HG02852 (cell line): ENCODE results near the gene CRABP2.

Source experiments
- ATAC-seq: cut with Tn5 transposase; IDR thresholded peaks from one replicate; pipeline ENCODE4 v1.9.1; 2021; ENCODE audit warnings: mild to moderate bottlenecking, moderate library complexity; ENCODE audit not compliant: unreplicated experiment

Gene CRABP2

DNA sequence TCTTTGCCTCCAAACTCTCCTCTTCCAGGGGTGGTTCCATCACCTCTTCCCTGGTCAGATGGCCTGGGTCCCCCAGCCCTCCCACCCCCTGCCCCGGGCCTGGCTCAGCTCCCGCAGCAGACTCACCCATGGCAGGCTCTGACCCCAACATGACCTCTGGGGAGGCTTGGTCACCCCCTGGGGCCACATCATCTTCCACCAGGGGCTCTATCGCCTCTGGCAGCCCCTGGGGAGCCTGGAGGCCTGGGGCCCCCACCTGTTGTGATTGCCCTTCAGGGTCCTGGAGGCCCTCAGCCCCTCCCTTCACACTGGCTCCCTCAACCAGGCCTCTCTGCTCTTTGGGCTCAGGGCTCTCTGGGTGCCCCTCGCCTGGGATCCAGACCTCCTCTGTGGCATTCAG lies 34.6 kb downstream of the CRABP2 start:
- ATAC-seq = no peak

- ATAC-seq = no peak
Measured at GRCh38 chr1:156670359-156670758, 35.0 kb downstream of the CRABP2 start.

GRCh38 chr1:156669794-156670193 lies 35.6 kb downstream of the CRABP2 start:
- ATAC-seq = no peak

- no peak for ATAC-seq
Measured at GRCh38 chr1:156668801-156669637, 36.4 kb downstream of the CRABP2 start.

DNA sequence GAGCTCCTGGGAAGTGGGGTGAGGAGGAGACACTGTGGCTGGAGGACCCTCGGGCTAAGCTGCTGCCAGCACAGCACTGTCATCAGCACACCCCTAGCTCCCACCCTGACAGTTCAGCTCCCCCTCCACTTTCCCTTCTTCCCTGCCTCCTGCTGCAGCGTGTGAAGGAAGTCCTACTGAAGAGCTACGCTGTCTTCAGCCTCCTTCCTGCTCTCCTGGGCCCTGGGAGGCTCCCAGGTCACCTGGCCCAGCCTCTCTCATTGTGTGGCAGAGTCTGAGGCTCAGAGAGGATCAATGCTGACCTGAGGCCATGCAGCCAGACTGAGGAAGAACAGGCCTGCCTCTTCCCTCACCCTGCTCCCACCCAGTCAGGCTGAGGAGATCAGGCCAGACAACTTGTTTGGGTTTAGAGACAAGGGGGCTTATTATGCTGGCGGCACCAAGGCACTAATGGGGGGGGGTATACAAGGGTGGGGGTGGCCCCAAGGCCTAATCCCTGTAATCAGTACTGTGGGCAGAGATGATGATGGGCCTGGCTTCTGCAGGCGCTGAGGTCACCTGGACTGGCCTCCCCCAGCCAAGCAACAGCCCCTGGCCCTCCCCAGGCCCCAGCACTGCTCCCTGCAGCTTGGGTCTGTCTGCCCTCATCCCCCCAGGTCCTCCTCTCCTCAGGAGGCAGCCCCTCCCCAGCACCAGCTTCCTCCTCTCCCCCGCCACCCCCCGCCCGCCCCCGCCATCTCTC lies 37.2 kb downstream of the CRABP2 start:
- no peak for ATAC-seq

GRCh38 chr1:156667610-156667967 lies 37.8 kb downstream of the CRABP2 start:
- no peak for ATAC-seq

- ATAC-seq = no peak
Measured at GRCh38 chr1:156666862-156667609, 38.3 kb downstream of the CRABP2 start.

- ATAC-seq = no peak
Measured at GRCh38 chr1:156665539-156665938, 39.8 kb downstream of the CRABP2 start.

DNA sequence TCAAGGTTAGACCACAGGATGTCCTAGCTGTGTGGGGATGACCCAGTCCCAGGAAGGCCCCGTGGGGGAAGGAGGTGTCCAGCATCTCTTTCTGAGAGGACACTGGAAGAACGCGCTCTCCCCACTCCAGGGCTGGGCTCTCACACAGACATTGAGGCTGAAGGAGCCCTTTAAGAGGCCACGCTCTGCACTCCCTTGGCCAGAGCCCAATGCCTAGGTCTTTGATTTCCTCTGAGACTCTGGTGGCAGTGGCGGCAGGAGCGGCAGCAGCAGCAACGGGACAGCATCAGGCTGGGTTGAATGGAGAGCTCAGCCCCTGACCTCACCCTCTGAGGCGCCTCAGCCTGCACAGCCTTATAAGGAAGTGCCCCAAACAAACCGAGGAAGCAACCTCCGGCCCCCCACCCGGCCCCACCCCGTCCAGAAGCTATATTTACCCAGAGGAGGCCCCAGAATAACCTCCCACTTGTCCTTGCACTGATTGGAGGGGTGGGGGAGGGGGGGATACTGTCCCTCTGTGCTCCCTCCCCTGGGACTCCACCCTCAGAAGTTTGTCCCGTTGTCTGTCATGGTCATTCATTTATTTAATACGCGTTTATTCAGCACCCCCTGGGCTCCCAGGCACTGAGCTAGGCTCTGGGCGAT lies 40.5 kb downstream of the CRABP2 start:
- ATAC-seq = no peak

DNA sequence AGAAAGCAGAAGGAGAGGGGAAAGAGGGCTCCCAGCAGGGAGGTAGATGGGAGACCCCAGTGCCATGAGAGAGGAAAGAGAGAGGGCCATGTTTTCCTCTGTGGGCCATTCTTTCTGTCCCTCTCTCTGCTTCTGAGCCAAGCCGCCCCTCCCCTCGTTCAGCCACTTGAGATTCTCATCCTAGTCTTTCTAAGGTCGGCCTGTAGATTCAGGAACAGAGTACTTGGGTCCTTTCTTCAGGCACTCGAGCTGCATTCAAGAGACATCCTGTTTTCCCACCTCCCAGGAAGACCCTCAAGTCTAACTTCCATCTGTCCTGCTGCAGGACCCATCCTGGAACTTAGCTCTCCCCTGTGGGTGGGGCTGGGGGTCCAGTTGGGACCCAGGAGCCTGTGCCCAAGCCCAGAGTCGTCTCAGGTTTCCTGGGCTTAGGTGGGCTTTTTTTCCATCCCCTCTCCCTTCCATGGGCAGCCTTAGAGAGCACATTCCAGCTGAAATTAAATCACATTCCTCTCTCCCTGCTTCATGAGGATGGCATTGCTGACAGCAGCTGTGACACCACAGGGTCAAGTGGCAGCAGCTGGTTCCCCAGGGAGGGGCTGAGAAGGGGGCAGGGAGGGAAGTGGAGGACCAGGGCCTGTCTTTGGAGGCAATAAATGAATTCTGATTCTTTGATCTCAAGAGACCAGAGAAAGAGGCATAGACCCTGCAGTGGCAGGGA lies 41.2 kb downstream of the CRABP2 start:
- ATAC-seq = no peak

DNA sequence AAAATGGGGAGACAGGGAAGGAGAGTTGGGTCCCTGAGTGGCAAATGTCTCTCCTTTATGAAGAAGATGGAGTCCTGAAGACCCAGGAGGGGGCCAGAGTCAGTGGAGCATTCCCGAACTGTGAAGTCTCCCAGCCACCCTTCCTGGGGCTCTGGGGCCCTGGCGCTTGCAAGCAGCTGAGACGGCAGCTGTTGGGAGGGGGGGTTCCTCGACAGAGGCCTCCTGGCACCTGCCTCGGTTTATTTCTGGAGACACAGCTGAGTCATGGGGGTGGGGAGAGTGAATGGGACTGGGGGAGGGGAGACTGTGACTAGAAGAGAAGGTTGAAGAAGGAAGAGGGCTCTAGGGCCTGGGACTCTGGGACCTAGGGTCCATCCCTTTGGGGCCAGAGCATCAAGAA lies 42.2 kb downstream of the CRABP2 start:
- no peak for ATAC-seq

GRCh38 chr1:156662800-156663055 lies 42.7 kb downstream of the CRABP2 start:
- no peak for ATAC-seq

GRCh38 chr1:156662005-156662799 lies 43.2 kb downstream of the CRABP2 start:
- ATAC-seq = no peak

DNA sequence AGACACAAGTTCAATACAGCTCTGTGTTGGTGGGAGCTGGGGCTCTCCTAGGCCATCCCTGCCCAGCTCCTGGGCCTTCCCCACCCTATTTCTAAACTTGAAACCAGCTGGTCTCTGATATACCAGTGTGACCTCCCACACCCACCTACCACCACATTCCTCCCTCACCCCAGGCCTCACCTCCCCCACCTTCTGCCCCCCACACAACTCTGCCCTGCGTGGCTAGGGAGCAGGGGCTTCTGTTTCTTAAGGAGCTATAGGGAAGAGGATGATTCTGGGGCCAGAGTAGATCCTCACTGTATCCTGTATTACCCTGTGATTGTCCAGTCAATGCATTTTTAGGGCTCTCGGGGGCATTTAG lies 44.7 kb downstream of the CRABP2 start:
- no peak for ATAC-seq

DNA sequence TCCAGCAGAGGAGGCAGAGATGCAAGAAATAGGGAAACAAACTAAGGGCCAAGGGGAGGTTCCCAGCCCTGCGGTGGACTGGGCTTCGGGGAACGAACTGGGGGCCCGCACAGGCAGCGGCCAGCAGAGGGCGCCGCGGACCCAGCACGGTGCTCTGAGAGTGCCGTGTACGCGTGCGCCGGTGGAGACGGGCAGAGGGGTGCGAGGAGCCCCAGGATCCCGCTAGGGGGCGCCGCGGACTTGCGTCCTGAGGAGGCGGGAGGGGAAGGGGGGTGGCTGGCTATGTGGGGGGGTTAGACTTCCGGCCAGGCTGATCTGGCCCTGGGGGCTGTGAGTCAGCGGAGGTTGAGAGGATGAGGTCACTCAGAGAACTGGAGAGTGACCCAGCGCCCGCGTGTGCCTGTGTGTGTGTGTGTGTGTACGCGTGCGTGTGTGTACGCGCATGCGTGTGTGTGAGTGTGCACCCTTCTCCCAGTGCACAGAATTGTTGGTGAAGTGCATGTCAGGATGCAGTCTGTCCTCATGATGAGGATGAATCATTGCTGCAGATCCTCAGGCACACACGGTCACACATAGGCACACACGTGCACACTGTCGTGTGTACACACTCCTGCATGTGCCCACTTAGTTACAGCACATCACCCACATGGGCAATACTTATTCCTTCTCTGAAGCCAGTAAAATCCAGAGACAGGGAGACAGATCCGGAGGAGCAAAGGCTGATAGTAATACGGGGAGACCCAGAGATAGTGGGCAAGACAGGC lies 45.2 kb downstream of the CRABP2 start:
- no peak for ATAC-seq

- no peak for ATAC-seq
Measured at GRCh38 chr1:156659661-156659987, 45.8 kb downstream of the CRABP2 start.

DNA sequence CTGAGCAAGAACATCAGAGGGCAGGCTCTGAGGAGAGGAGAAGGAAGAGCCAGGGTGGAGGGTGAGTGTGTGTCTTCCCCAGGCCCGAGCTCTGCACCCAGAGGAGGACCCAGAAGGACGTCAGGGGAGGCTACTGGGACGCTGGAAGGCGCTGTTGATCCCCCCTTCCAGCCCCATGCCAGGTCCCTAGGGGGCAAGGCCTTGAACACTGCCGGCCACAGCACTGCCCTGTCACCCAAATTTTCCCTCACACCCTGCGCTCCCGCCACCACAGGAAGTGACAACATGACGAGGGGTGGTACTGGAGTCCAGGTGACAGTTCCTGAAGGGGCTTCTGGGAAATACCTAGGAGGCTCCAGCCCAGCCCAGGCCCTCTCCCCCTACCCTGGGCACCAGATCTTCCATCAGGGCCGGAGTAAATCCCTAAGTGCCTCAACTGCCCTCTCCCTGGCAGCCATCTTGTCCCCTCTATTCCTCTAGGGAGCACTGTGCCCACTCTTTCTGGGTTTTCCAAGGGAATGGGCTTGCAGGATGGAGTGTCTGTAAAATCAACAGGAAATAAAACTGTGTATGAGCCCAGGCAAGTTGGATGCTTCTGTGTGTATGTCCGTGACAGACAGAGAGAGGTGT lies 46.3 kb downstream of the CRABP2 start:
- no peak for ATAC-seq

DNA sequence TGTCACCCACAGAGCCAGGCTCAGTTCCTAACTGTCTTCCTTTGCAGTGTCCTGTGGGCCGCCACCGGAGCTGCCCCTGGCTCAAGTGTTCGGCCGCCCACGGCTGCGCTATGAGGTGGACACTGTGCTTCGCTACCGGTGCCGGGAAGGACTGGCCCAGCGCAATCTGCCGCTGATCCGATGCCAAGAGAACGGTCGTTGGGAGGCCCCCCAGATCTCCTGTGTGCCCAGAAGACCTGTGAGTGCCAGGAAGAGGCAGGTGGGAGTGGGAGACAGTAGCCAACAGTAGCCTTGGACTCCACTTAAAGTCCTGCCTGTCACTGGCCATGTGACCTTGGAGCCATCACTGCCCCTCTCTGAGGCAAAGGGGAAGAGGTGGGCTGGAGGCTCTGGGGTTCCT lies 46.9 kb downstream of the CRABP2 start:
- ATAC-seq = no peak

DNA sequence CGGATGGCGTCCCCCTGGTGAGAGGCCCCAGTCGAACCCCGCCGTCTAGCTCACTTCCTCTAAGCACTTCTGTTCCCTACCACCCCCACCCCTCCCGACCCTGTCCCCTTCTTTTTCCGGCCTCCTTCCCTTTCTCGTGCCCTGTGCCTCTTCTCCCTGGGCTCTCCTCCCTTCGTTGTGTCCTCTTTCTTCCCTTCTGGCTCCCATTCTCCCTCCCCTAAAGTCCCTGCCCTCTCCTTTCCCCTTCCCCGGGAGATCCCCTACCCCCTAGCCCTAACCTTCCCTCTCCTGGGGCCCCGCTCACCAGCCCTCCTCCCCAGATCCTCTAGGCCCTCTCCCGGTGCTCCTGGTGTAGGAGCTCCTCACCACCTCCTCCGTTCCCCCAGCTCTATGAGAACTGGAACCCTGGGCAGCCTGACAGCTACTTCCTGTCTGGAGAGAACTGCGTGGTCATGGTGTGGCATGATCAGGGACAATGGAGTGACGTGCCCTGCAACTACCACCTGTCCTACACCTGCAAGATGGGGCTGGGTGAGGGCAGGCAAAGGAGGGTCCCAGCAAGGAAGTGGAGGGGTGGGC lies 47.6 kb downstream of the CRABP2 start:
- ATAC-seq = no peak
